Mononuclear cell (primary cell): ENCODE data around the gene UQCRH. TPM values are rescaled to one million over a fixed set of nuclear protein-coding genes. Genes with fewer than 3 reads are reported as not detected.

Source experiments
- H3K27me3 ChIP-seq: 2 replicates; pipeline ENCODE4 v1.6.0; 2011; ENCODE audit warnings: low read length, control low read depth; ENCODE audit not compliant: insufficient read depth
- H3K4me1 ChIP-seq: 2 replicates; pipeline ENCODE4 v1.5.1; 2011; ENCODE audit warnings: mild to moderate bottlenecking, low read length, control low read depth; ENCODE audit not compliant: insufficient read depth
- H3K4me3 ChIP-seq: 2 replicates; pipeline ENCODE4 v1.5.1; 2011; ENCODE audit warnings: mild to moderate bottlenecking, low read length, moderate library complexity
- H3K9me3 ChIP-seq: 2 replicates; pipeline ENCODE4 v1.5.1; 2011; ENCODE audit warnings: low read depth, mild to moderate bottlenecking, control low read depth, low read length
- total RNA-seq: library from RNA; depleted of rRNA; stranded (reverse); fragments of >200 nt; gene quantifications from one replicate; pipeline ENCODE4 v1.2.3, GENCODE V29; 2012

UQCRH gene
- 311 TPM for total RNA-seq

GRCh38 chr1:46303038-46303871 lies at the start of gene UQCRH, which contains the start of gene LRRC41:
Gene UQCRH, plus strand, starts transcription at chr1:46303698. Its CDS starts 69 bp downstream, at chr1:46303767.
Gene LRRC41, minus strand, starts transcription at chr1:46303616. Its CDS starts 294 bp downstream, at chr1:46303322.
- no peaks in the 10 kb centered on the region for H3K9me3 ChIP-seq
- H3K27me3 ChIP-seq, result no peaks in the 10 kb centered on the region
- H3K4me1 ChIP-seq, result peaks cover 53% of the 10 kb centered on the region
- peak within 1 kb of the TSS; percentile 80 for H3K4me3 ChIP-seq

- Histone ChIP-seq H3K4me3 (no peak overlapping the region), H3K27me3 (no peaks in the 10 kb centered on the region), H3K4me1 (no peaks in the 10 kb centered on the region), H3K9me3 (no peaks in the 10 kb centered on the region)
Measured at GRCh38 chr1:46254668-46255067, 48.8 kb upstream of the UQCRH start.

GRCh38 chr1:46256523-46256922 lies 47.0 kb upstream of the UQCRH start:
- no peaks in the 10 kb centered on the region for H3K27me3 ChIP-seq
- H3K4me1 ChIP-seq, result no peaks in the 10 kb centered on the region
- no peak overlapping the region for H3K4me3 ChIP-seq
- no peaks in the 10 kb centered on the region for H3K9me3 ChIP-seq

- no peaks in the 10 kb centered on the region for H3K27me3 ChIP-seq
- no peak overlapping the region for H3K4me3 ChIP-seq
- peaks cover 20% of the 10 kb centered on the region for H3K4me1 ChIP-seq
- H3K9me3 ChIP-seq, result no peaks in the 10 kb centered on the region
Measured at GRCh38 chr1:46262508-46262907, 41.0 kb upstream of the UQCRH start.

- H3K27me3 ChIP-seq, result no peaks in the 10 kb centered on the region
- peaks cover 20% of the 10 kb centered on the region for H3K4me1 ChIP-seq
- no peaks in the 10 kb centered on the region for H3K9me3 ChIP-seq
- H3K4me3 ChIP-seq, result no peak overlapping the region
Measured at GRCh38 chr1:46263146-46263545, 40.4 kb upstream of the UQCRH start.

DNA sequence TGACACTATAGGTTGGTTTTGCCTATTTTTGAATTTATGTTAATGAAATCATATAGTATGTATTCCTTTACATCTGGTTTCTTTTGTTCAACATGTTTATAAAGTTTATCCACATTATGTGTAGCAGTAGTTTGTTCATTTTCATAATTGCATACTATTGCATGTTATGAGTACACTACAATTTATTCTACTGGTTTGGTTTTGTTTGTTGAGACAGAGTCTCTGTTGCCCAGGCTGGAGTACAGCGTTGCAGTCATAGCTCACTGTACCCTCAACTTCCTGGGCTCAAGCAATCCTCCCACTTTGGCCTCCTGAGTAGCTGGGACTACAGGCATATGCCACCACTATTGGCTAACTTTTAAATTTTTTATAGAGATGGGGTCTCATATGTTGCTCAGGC lies 34.9 kb upstream of the UQCRH start:
- Histone ChIP-seq H3K27me3 (no peaks in the 10 kb centered on the region), H3K4me3 (no peak overlapping the region), H3K4me1 (peaks cover 20% of the 10 kb centered on the region), H3K9me3 (no peaks in the 10 kb centered on the region)

- Histone ChIP-seq H3K27me3 (no peaks in the 10 kb centered on the region), H3K4me1 (no peaks in the 10 kb centered on the region), H3K4me3 (no peak overlapping the region), H3K9me3 (no peaks in the 10 kb centered on the region)
Measured at GRCh38 chr1:46274225-46275029, 29.1 kb upstream of the UQCRH start.

GRCh38 chr1:46275030-46275337 lies 28.5 kb upstream of the UQCRH start:
- no peak overlapping the region for H3K4me3 ChIP-seq
- H3K27me3 ChIP-seq, result no peaks in the 10 kb centered on the region
- H3K9me3 ChIP-seq, result no peaks in the 10 kb centered on the region
- no peaks in the 10 kb centered on the region for H3K4me1 ChIP-seq

DNA sequence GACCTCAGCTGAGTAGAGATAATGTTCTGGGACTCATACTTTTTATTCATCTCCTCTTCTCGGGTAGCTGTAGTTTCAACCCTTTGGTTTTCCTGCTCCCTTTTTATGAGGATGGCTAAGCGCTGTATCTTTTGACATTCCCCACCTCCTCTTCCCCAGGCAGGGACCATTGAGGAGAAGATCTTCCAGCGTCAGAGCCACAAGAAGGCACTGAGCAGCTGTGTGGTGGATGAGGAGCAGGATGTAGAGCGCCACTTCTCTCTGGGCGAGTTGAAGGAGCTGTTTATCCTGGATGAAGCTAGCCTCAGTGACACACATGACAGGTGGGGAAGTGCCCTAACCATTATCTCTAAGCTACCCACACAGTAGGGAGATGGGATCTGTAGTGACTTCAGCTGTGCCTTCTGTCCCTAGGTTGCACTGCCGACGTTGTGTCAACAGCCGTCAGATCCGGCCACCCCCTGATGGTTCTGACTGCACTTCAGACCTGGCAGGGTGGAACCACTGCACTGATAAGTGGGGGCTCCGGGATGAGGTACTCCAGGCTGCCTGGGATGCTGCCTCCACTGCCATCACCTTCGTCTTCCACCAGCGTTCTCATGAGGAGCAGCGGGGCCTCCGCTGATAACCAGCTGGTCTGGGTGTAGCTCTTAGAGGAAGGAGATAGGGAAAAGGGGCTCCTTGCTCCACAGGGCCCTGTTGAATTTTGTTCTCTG lies 25.7 kb upstream of the UQCRH start:
- no peaks in the 10 kb centered on the region for H3K4me1 ChIP-seq
- H3K27me3 ChIP-seq, result no peaks in the 10 kb centered on the region
- no peak overlapping the region for H3K4me3 ChIP-seq
- no peaks in the 10 kb centered on the region for H3K9me3 ChIP-seq

- Histone ChIP-seq H3K27me3 (no peaks in the 10 kb centered on the region), H3K4me3 (no peak overlapping the region), H3K4me1 (no peaks in the 10 kb centered on the region), H3K9me3 (no peaks in the 10 kb centered on the region)
Measured at GRCh38 chr1:46278807-46279206, 24.7 kb upstream of the UQCRH start.

DNA sequence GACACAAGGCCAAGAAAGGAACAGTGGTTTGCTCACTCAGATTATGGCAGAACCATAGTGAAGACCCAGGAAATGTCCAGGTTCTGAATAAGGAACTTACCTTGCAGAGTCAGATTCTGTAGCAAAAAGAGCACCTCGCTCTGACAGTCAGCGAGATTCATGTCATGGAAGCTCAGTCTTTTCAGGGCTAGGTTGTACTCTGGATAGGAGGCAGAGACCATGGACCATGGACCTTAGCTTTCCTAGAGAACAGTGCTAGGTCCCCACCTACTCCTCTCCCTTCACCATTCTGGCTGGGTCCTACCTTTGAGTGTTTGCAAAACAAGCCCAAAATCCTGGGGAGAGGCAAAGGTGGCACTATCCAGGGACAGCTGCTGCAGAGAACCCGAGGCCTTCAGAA lies 23.4 kb upstream of the UQCRH start:
- no peak overlapping the region for H3K4me3 ChIP-seq
- no peaks in the 10 kb centered on the region for H3K27me3 ChIP-seq
- no peaks in the 10 kb centered on the region for H3K4me1 ChIP-seq
- H3K9me3 ChIP-seq, result no peaks in the 10 kb centered on the region

GRCh38 chr1:46281021-46281420 lies 22.5 kb upstream of the UQCRH start:
- Histone ChIP-seq H3K27me3 (no peaks in the 10 kb centered on the region), H3K4me1 (no peaks in the 10 kb centered on the region), H3K4me3 (no peak overlapping the region), H3K9me3 (no peaks in the 10 kb centered on the region)

GRCh38 chr1:46284058-46284457 lies 19.4 kb upstream of the UQCRH start:
- Histone ChIP-seq H3K4me3 (no peak overlapping the region), H3K27me3 (no peaks in the 10 kb centered on the region), H3K4me1 (no peaks in the 10 kb centered on the region), H3K9me3 (no peaks in the 10 kb centered on the region)

GRCh38 chr1:46284597-46285564 lies 18.6 kb upstream of the UQCRH start:
- Histone ChIP-seq H3K4me1 (no peaks in the 10 kb centered on the region), H3K4me3 (no peak overlapping the region), H3K9me3 (no peaks in the 10 kb centered on the region), H3K27me3 (no peaks in the 10 kb centered on the region)
